Liver (tissue), 3 donors: ENCODE measurements around the gene APOA1.

ENCODE experiments used
- EGR1 ChIP-seq, 2 donors: IDR thresholded peaks; 2 replicates each; pipeline ENCODE4 v1.6.1; 2016 to 2018; ENCODE audit warnings: antibody characterized with exemption in 2 of 2, low read depth in 2 of 2
- GABPA ChIP-seq, 2 donors: IDR thresholded peaks in 1 of 2; conservative IDR thresholded peaks in 1 of 2; 2 replicates each; pipeline ENCODE4 v1.6.1; 2016; ENCODE audit warnings: antibody characterized with exemption in 2 of 2, mild to moderate bottlenecking in 1 of 2, moderate library complexity in 1 of 2
- HNF4G ChIP-seq: IDR thresholded peaks from 2 replicates; pipeline ENCODE4 v1.6.1; 2016; ENCODE audit warnings: antibody characterized with exemption
- MAX ChIP-seq: IDR thresholded peaks from 2 replicates; pipeline ENCODE4 v1.6.1; 2016; ENCODE audit warnings: antibody characterized with exemption
- RAD21 ChIP-seq, 2 donors: IDR thresholded peaks; 2 replicates each; pipeline ENCODE4 v1.6.1; 2016; ENCODE audit warnings: antibody characterized with exemption in 2 of 2, mild to moderate bottlenecking in 2 of 2
- TAF1 ChIP-seq: conservative IDR thresholded peaks from 2 replicates; pipeline ENCODE4 v1.6.1; 2016; ENCODE audit warnings: antibody characterized with exemption, mild to moderate bottlenecking
- YY1 ChIP-seq: IDR thresholded peaks from 2 replicates; pipeline ENCODE4 v1.6.1; 2016; ENCODE audit warnings: antibody characterized with exemption, mild to moderate bottlenecking
- TF ChIP-seq, protein P1 (sequence below): fragments of 150-350 bp; IDR thresholded peaks from 2 replicates; pipeline ENCODE4 v1.5.1; 2017; ENCODE audit warnings: improper control_type of control experiment, low read depth, low read length; ENCODE audit not compliant: missing input control
- donor health status: healthy.
- donor health status: healthy.

DNA sequence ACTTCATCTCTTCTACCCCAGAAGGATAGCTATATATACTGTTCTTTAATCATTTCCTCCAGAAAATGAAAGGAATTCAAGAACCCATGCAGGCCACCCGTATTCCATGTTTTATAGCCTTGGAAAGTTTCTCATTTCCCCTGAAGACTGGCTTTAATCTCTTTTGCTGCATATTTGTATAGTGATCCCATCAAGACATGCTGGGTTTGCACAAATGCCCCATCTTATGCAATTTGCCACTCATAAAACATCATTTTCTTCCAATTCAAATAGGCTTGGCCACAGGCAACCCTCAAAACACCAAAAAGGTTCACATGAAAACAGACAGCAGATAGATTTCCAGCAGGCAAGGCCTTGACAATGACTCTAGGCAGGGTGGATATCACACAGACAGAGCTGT lies 28.3 kb upstream of the APOA1 start:
- TF ChIP-seq, protein P1, sequence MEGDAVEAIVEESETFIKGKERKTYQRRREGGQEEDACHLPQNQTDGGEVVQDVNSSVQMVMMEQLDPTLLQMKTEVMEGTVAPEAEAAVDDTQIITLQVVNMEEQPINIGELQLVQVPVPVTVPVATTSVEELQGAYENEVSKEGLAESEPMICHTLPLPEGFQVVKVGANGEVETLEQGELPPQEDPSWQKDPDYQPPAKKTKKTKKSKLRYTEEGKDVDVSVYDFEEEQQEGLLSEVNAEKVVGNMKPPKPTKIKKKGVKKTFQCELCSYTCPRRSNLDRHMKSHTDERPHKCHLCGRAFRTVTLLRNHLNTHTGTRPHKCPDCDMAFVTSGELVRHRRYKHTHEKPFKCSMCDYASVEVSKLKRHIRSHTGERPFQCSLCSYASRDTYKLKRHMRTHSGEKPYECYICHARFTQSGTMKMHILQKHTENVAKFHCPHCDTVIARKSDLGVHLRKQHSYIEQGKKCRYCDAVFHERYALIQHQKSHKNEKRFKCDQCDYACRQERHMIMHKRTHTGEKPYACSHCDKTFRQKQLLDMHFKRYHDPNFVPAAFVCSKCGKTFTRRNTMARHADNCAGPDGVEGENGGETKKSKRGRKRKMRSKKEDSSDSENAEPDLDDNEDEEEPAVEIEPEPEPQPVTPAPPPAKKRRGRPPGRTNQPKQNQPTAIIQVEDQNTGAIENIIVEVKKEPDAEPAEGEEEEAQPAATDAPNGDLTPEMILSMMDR: no peak
- TF ChIP-seq MAX (no peak), YY1 (no peak), HNF4G (no peak), TAF1 (no peak), GABPA (IDR thresholded peaks at IDR 0.05 in 1 of 2, conservative IDR thresholded peaks at IDR 0.05 in 1 of 2) (no peak), EGR1 (IDR thresholded peaks at IDR 0.05; ENCODE audit: low read depth in 2 of 2) (no peak), RAD21 (IDR thresholded peaks at IDR 0.05) (no peak)
